Non-pigmented ciliary epithelial cell (primary cell): ENCODE data around the gene ZPBP2.
"Not testable (repeated sequence)": the region's sequence is repeated elsewhere in the genome, so short reads cannot be mapped to it uniquely, and the experiment has no call there.

Source experiments
- DNase-seq: peaks from one replicate; pipeline ENCODE4 v3.0.0-alpha.2; 2010; ENCODE audit warnings: low read depth

ZPBP2 gene

GRCh38 chr17:39867880-39868553, at the start of gene ZPBP2:
Gene ZPBP2 (plus strand): TSS chr17:39868202. CDS start chr17:39868355, 153 bp downstream.
- DNase-seq = no peak

GRCh38 chr17:39818358-39819000, 49.5 kb upstream of the ZPBP2 start:
- DNase-seq = no peak

- no peak for DNase-seq
Measured at GRCh38 chr17:39820541-39820940, 47.5 kb upstream of the ZPBP2 start.

GRCh38 chr17:39820987-39821386, 47.0 kb upstream of the ZPBP2 start:
- DNase-seq = no peak

- no peak for DNase-seq
Measured at GRCh38 chr17:39822051-39822451, 46.0 kb upstream of the ZPBP2 start.

GRCh38 chr17:39823407-39824054, 44.5 kb upstream of the ZPBP2 start:
- no peak for DNase-seq

GRCh38 chr17:39826334-39826733, 41.7 kb upstream of the ZPBP2 start:
- no peak for DNase-seq

GRCh38 chr17:39828443-39828842, 39.6 kb upstream of the ZPBP2 start:
- DNase-seq = no peak

- DNase-seq = no peak
Measured at GRCh38 chr17:39831588-39831987, 36.4 kb upstream of the ZPBP2 start.

- no peak for DNase-seq
Measured at GRCh38 chr17:39834017-39834416, 34.0 kb upstream of the ZPBP2 start.

- no peak for DNase-seq
Measured at GRCh38 chr17:39835038-39835786, 32.8 kb upstream of the ZPBP2 start.

- DNase-seq = no peak
Measured at GRCh38 chr17:39836117-39836516, 31.9 kb upstream of the ZPBP2 start.

- DNase-seq = no peak
Measured at GRCh38 chr17:39838057-39838456, 29.9 kb upstream of the ZPBP2 start.

- no peak for DNase-seq
Measured at GRCh38 chr17:39838784-39839183, 29.2 kb upstream of the ZPBP2 start.

GRCh38 chr17:39841134-39841683, 26.8 kb upstream of the ZPBP2 start:
- DNase-seq = no peak

GRCh38 chr17:39845052-39845846, 22.8 kb upstream of the ZPBP2 start:
- no peak for DNase-seq

GRCh38 chr17:39846205-39846604, 21.8 kb upstream of the ZPBP2 start:
- no peak for DNase-seq

- no peak for DNase-seq
Measured at GRCh38 chr17:39848600-39848999, 19.4 kb upstream of the ZPBP2 start.

GRCh38 chr17:39850186-39850585, 17.8 kb upstream of the ZPBP2 start:
- DNase-seq = not testable (repeated sequence)

- DNase-seq = no peak
Measured at GRCh38 chr17:39852239-39852638, 15.8 kb upstream of the ZPBP2 start.

- no peak for DNase-seq
Measured at GRCh38 chr17:39854909-39855308, 13.1 kb upstream of the ZPBP2 start.
